ENCODE measurements around the gene PATJ.

PATJ gene

GRCh38 chr1:61914823-61915482, 172.7 kb downstream of the PATJ start:
- Histone ChIP-seq H3K79me2 (ENCODE audit: insufficient read depth, low read length) (no peaks in the 10 kb centered on the region), H3K4me3 (ENCODE audit: insufficient read depth, low read length, poor library complexity, severe bottlenecking) (no peak overlapping the region), H4K20me1 (ENCODE audit: low read depth, low read length) (no peaks in the 10 kb centered on the region), H3K27me3 (ENCODE audit: low read length) (no peaks in the 10 kb centered on the region), H3K27ac (ENCODE audit: low read depth, low read length) (no peak overlapping the region), H3K9me2 (replicated peaks; ENCODE audit: insufficient read depth, low read length) (no peaks in the 10 kb centered on the region), H2AFZ (ENCODE audit: low read depth, low read length, severe bottlenecking) (no peak overlapping the region), H3K36me3 (ENCODE audit: low read length) (no peaks in the 10 kb centered on the region), H3K9me3 (ENCODE audit: insufficient read depth, low read length) (no peaks in the 10 kb centered on the region), H3K9ac (ENCODE audit: low read length) (no peak overlapping the region), H3K4me2 (ENCODE audit: low read depth, low read length, poor library complexity, severe bottlenecking) (no peak overlapping the region), H3F3A (ENCODE audit: insufficient read depth) (no peaks in the 10 kb centered on the region)
- no peak for TF ChIP-seq CTCF (IDR thresholded peaks at IDR 0.05; ENCODE audit: insufficient read depth, low read length, poor library complexity, severe bottlenecking)
- TF ChIP-seq EZH2phosphoT487 (conservative IDR thresholded peaks at IDR 0.05; ENCODE audit: low read length): no peak

GRCh38 chr1:61921435-61921834, 179.2 kb downstream of the PATJ start:
- Histone ChIP-seq H3F3A (ENCODE audit: insufficient read depth) (no peaks in the 10 kb centered on the region), H3K27ac (ENCODE audit: low read depth, low read length) (no peak overlapping the region), H3K4me2 (ENCODE audit: low read depth, low read length, poor library complexity, severe bottlenecking) (no peak overlapping the region), H3K9me2 (replicated peaks; ENCODE audit: insufficient read depth, low read length) (no peaks in the 10 kb centered on the region), H3K9ac (ENCODE audit: low read length) (no peak overlapping the region), H3K9me3 (ENCODE audit: insufficient read depth, low read length) (no peaks in the 10 kb centered on the region), H2AFZ (ENCODE audit: low read depth, low read length, severe bottlenecking) (no peak overlapping the region), H3K79me2 (ENCODE audit: insufficient read depth, low read length) (no peaks in the 10 kb centered on the region), H4K20me1 (ENCODE audit: low read depth, low read length) (no peaks in the 10 kb centered on the region), H3K27me3 (ENCODE audit: low read length) (no peaks in the 10 kb centered on the region), H3K4me3 (ENCODE audit: insufficient read depth, low read length, poor library complexity, severe bottlenecking) (no peak overlapping the region), H3K36me3 (ENCODE audit: low read length) (no peaks in the 10 kb centered on the region)
- TF ChIP-seq CTCF (IDR thresholded peaks at IDR 0.05; ENCODE audit: insufficient read depth, low read length, poor library complexity, severe bottlenecking): no peak
- no peak for TF ChIP-seq EZH2phosphoT487 (conservative IDR thresholded peaks at IDR 0.05; ENCODE audit: low read length)

DNA sequence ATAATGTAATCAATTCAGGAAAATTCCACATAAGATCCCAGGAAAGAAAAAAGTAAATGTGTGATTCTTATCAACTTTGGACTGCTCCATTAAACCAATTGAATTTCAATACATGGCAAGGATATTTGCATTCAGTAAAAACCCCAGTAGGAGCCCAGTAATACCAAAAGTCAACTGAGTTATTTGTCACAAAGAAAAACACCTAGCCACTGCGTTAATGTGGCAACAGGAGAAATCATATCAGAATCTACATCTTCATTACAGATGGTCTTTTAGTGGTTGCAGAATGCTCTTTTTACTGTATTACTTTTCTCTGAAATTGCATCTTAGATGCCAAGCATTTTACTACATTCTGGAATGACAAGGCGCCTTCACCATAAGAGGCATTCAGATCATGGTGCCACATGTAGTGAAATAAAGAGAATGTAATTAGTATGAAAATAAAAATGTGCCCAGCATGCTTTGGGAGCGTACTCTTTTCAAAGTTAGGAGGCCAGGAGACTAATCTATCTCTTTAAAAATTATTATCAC, 180.7 kb downstream of the PATJ start:
- H3K27me3 ChIP-seq (ENCODE audit: low read length): no peaks in the 10 kb centered on the region
- no peak overlapping the region for H3K4me2 ChIP-seq (ENCODE audit: low read depth, low read length, poor library complexity, severe bottlenecking)
- no peak for TF ChIP-seq EZH2phosphoT487 (conservative IDR thresholded peaks at IDR 0.05; ENCODE audit: low read length)
- no peak for TF ChIP-seq CTCF (IDR thresholded peaks at IDR 0.05; ENCODE audit: insufficient read depth, low read length, poor library complexity, severe bottlenecking)

More for the DNA sequence above, 180.7 kb downstream of the PATJ start:
- Histone ChIP-seq H3K9me2 (replicated peaks; ENCODE audit: insufficient read depth, low read length) (no peaks in the 10 kb centered on the region), H4K20me1 (ENCODE audit: low read depth, low read length) (no peaks in the 10 kb centered on the region), H3K27ac (ENCODE audit: low read depth, low read length) (no peak overlapping the region), H3K9ac (ENCODE audit: low read length) (no peak overlapping the region), H3K9me3 (ENCODE audit: insufficient read depth, low read length) (no peaks in the 10 kb centered on the region), H3K36me3 (ENCODE audit: low read length) (no peaks in the 10 kb centered on the region), H3K79me2 (ENCODE audit: insufficient read depth, low read length) (no peaks in the 10 kb centered on the region), H3K4me3 (ENCODE audit: insufficient read depth, low read length, poor library complexity, severe bottlenecking) (no peak overlapping the region), H2AFZ (ENCODE audit: low read depth, low read length, severe bottlenecking) (no peak overlapping the region), H3F3A (ENCODE audit: insufficient read depth) (no peaks in the 10 kb centered on the region)

All from SU-DHL-6 (cell line).